Measurements from ENCODE around the gene PILRA.

The PILRA gene

GRCh38 chr7:100400041-100400440 is 26.8 kb downstream of the PILRA start:
- H3K9me3 ChIP-seq (ENCODE audit: control insufficient read depth, insufficient read depth, low read length), result no peaks in the 10 kb centered on the region
- H3K4me1 ChIP-seq (ENCODE audit: insufficient read depth, low read length), result peaks cover 11% of the 10 kb centered on the region; the same call in 1 of the 2 replicates
- H3K36me3 ChIP-seq (ENCODE audit: insufficient read depth, low read length), result no peaks in the 10 kb centered on the region
- H3K9ac ChIP-seq (ENCODE audit: low read depth, low read length), result no peak overlapping the region

DNA sequence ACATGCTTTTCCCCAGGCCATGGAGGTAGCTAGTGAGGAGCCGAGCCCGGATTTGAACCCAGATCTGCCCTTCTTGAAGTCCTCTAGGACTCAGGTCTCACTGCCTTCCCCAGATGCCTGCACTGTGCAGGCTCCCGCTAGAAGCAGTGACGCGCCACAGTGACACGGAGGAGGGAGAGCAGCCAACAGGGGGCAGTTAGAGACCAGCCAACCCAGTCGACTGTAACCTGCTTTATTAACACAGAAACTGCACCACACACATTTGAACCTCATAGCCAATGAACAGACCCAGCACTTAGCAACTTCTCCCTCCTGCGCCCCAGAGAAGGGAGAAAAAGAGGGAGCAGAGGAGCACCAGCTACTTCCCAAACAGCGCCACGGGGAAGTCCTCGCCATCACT is 27.4 kb downstream of the PILRA start:
- no peaks in the 10 kb centered on the region for H3K36me3 ChIP-seq (ENCODE audit: insufficient read depth, low read length)
- H3K9me3 ChIP-seq (ENCODE audit: control insufficient read depth, insufficient read depth, low read length), result no peaks in the 10 kb centered on the region
- H3K9ac ChIP-seq (ENCODE audit: low read depth, low read length), result no peak overlapping the region
- H3K4me1 ChIP-seq (ENCODE audit: insufficient read depth, low read length), result peaks cover 11% of the 10 kb centered on the region; the same call in 1 of the 2 replicates

DNA sequence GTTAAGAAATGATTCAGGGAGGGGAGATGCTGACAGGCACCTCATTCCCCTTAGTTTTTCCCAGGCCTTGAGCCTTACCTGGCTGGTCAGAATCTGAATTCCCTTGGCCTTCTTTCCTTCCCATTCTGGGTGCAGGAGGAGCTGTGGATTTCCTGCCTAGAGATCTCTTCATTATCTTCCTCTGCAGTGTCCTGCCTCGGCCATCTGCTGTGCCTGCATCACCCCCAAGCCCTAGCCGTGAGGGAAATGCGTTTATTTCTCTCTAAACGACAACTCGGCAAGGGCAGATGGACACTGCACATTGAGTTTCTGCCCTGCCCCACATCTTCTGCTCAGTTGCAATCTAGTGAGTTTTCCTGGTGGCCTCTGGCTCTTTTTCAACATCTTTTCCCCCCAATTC is 28.5 kb downstream of the PILRA start:
- Histone ChIP-seq H3K9me3 (ENCODE audit: control insufficient read depth, insufficient read depth, low read length) (no peaks in the 10 kb centered on the region), H3K36me3 (ENCODE audit: insufficient read depth, low read length) (no peaks in the 10 kb centered on the region), H3K4me1 (ENCODE audit: insufficient read depth, low read length) (peaks cover 11% of the 10 kb centered on the region; the same call in 1 of the 2 replicates), H3K9ac (ENCODE audit: low read depth, low read length) (no peak overlapping the region)

DNA sequence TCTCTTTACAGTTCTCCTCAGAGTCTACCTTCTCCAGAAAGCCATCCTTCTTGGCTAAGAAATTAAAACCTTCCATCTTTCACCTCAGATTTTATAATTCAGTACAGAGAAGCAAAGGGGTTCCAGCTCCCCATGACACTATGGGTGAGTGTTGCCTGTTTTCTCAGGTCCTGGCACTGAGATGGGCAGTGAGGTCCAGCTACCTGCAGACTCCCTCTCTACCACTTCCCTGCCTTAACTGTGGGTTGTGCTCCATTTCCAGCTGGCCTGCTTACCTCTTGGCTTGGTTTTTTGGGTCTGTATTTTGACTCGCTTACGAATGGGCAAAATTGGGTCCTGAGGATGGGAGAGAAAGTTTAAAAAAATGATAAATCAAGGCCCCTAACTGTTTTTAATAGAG is 29.0 kb downstream of the PILRA start:
- no peak overlapping the region for H3K9ac ChIP-seq (ENCODE audit: low read depth, low read length)

DNA sequence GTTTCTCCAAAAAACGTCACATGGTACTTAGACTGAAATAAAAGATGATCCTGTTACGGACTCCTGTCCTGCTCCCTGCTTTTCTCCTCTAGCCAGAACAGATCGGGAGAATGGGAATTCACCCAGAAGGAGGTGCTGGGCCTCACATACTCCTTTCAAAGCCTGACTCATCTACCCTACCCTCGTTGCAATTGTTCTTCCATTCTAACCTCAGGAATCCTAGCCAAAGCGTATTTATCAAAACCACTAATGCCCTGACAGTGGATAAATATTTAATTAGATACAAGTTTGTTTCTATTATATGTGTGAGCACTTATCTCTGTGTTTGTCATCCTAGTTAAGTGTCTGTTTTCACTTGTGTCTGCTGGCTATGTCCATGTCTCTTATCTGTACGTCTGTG is 33.5 kb downstream of the PILRA start:
- Histone ChIP-seq H3K4me1 (ENCODE audit: insufficient read depth, low read length) (peaks cover 7% of the 10 kb centered on the region; the same call in 1 of the 2 replicates), H3K36me3 (ENCODE audit: insufficient read depth, low read length) (no peaks in the 10 kb centered on the region), H3K9me3 (ENCODE audit: control insufficient read depth, insufficient read depth, low read length) (no peaks in the 10 kb centered on the region), H3K9ac (ENCODE audit: low read depth, low read length) (no peak overlapping the region)

More for the DNA sequence above, 29.0 kb downstream of the PILRA start:
- H3K9me3 ChIP-seq (ENCODE audit: control insufficient read depth, insufficient read depth, low read length), result no peaks in the 10 kb centered on the region
- H3K36me3 ChIP-seq (ENCODE audit: insufficient read depth, low read length), result no peaks in the 10 kb centered on the region
- peaks cover 16% of the 10 kb centered on the region; the same call in 1 of the 2 replicates for H3K4me1 ChIP-seq (ENCODE audit: insufficient read depth, low read length)

GRCh38 chr7:100407285-100408180 is 34.2 kb downstream of the PILRA start:
- Histone ChIP-seq H3K9me3 (ENCODE audit: control insufficient read depth, insufficient read depth, low read length) (no peaks in the 10 kb centered on the region), H3K9ac (ENCODE audit: low read depth, low read length) (no peak overlapping the region), H3K36me3 (ENCODE audit: insufficient read depth, low read length) (no peaks in the 10 kb centered on the region), H3K4me1 (ENCODE audit: insufficient read depth, low read length) (peaks cover 7% of the 10 kb centered on the region; the same call in 1 of the 2 replicates)

GRCh38 chr7:100411101-100411500 is 37.8 kb downstream of the PILRA start:
- no peaks in the 10 kb centered on the region for H3K36me3 ChIP-seq (ENCODE audit: insufficient read depth, low read length)
- H3K9me3 ChIP-seq (ENCODE audit: control insufficient read depth, insufficient read depth, low read length), result no peaks in the 10 kb centered on the region
- H3K4me1 ChIP-seq (ENCODE audit: insufficient read depth, low read length), result peaks cover 7% of the 10 kb centered on the region; the same call in 1 of the 2 replicates
- no peak overlapping the region for H3K9ac ChIP-seq (ENCODE audit: low read depth, low read length)

DNA sequence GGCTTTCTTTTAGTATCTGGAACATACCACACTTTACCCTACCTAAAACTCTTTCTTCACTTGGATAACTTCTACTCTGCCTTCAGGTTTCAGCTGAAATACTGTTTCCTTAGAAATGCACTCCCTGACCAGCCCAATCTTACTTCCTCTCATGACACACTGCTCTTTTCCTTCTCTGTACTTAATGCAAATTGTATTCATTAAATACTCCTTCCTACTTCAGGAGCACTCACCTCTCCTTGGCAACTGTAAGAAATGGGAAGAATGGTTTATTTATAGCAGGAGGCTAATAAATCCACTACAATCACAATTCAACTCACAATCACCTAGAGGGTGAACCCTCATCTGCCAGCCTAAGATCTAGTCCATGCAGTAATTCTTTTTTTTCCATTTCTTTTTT is 40.1 kb downstream of the PILRA start:
- Histone ChIP-seq H3K4me1 (ENCODE audit: insufficient read depth, low read length) (no peaks in the 10 kb centered on the region), H3K9me3 (ENCODE audit: control insufficient read depth, insufficient read depth, low read length) (no peaks in the 10 kb centered on the region), H3K36me3 (ENCODE audit: insufficient read depth, low read length) (no peaks in the 10 kb centered on the region), H3K9ac (ENCODE audit: low read depth, low read length) (no peak overlapping the region)

DNA sequence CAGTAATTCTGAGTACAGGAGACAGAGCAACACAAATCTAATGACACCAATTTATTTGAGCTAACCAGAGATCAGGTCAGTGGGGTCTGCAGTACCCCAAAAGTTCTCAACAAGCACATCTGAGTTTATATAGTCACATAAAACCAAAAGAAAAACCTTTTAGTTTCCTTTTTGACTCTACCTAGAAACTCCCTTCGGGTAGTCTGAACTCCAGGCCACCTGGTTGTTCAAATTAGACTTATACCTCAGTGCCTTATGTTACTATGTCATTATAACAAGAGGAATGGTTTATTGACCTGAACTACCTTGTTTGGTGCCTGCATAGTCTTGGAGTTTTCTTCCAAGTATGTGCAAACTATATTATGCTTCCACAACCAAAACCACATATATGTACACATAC is 40.6 kb downstream of the PILRA start:
- Histone ChIP-seq H3K9ac (ENCODE audit: low read depth, low read length) (no peak overlapping the region), H3K4me1 (ENCODE audit: insufficient read depth, low read length) (no peaks in the 10 kb centered on the region), H3K36me3 (ENCODE audit: insufficient read depth, low read length) (no peaks in the 10 kb centered on the region), H3K9me3 (ENCODE audit: control insufficient read depth, insufficient read depth, low read length) (no peaks in the 10 kb centered on the region)

GRCh38 chr7:100415448-100415847 is 42.2 kb downstream of the PILRA start:
- Histone ChIP-seq H3K4me1 (ENCODE audit: insufficient read depth, low read length) (no peaks in the 10 kb centered on the region), H3K9ac (ENCODE audit: low read depth, low read length) (no peak overlapping the region), H3K9me3 (ENCODE audit: control insufficient read depth, insufficient read depth, low read length) (no peaks in the 10 kb centered on the region), H3K36me3 (ENCODE audit: insufficient read depth, low read length) (no peaks in the 10 kb centered on the region)

- H3K9ac ChIP-seq (ENCODE audit: low read depth, low read length), result no peak overlapping the region
- H3K9me3 ChIP-seq (ENCODE audit: control insufficient read depth, insufficient read depth, low read length), result no peaks in the 10 kb centered on the region
- no peaks in the 10 kb centered on the region for H3K4me1 ChIP-seq (ENCODE audit: insufficient read depth, low read length)
- H3K36me3 ChIP-seq (ENCODE audit: insufficient read depth, low read length), result no peaks in the 10 kb centered on the region
Measured at GRCh38 chr7:100418930-100419659, 45.8 kb downstream of the PILRA start.

- Histone ChIP-seq H3K9ac (ENCODE audit: low read depth, low read length) (no peak overlapping the region), H3K36me3 (ENCODE audit: insufficient read depth, low read length) (no peaks in the 10 kb centered on the region)
Measured at GRCh38 chr7:100419660-100420226, 46.5 kb downstream of the PILRA start.

GRCh38 chr7:100423315-100423714 is 50.0 kb downstream of the PILRA start:
- Histone ChIP-seq H3K4me1 (ENCODE audit: insufficient read depth, low read length) (no peaks in the 10 kb centered on the region), H3K9ac (ENCODE audit: low read depth, low read length) (no peak overlapping the region), H3K9me3 (ENCODE audit: control insufficient read depth, insufficient read depth, low read length) (no peaks in the 10 kb centered on the region), H3K36me3 (ENCODE audit: insufficient read depth, low read length) (no peaks in the 10 kb centered on the region)

More at GRCh38 chr7:100419660-100420226, 46.5 kb downstream of the PILRA start:
- Histone ChIP-seq H3K4me1 (ENCODE audit: insufficient read depth, low read length) (no peaks in the 10 kb centered on the region), H3K9me3 (ENCODE audit: control insufficient read depth, insufficient read depth, low read length) (no peaks in the 10 kb centered on the region)

GRCh38 chr7:100425347-100425746 is 52.1 kb downstream of the PILRA start:
- no peaks in the 10 kb centered on the region for H3K4me1 ChIP-seq (ENCODE audit: insufficient read depth, low read length)
- H3K9me3 ChIP-seq (ENCODE audit: control insufficient read depth, insufficient read depth, low read length), result no peaks in the 10 kb centered on the region
- H3K36me3 ChIP-seq (ENCODE audit: insufficient read depth, low read length), result no peaks in the 10 kb centered on the region
- H3K9ac ChIP-seq (ENCODE audit: low read depth, low read length), result no peak overlapping the region

All from ES-I3 (cell line).